GM12878 (cell line): ENCODE results near the gene SLC22A23. TPM values are rescaled to one million over a fixed set of nuclear protein-coding genes. Genes with fewer than 3 reads are reported as not detected.

Source experiments
- ATAC-seq: fragments of 200-7000 bp; cut with Tn5 transposase; 3 replicates; pipeline ENCODE4 v1.9.1; 2020; ENCODE audit warnings: mild to moderate bottlenecking, moderate library complexity
- BruUV-seq: library from RNA; stranded (reverse); fragments of 400-500 nt; replicated peaks from 2 replicates; lab custom pipeline; 2021; lab: Mats Ljungman, UMichigan
- CTCF ChIA-PET: fragments of 300-600 bp; sonication (Branson Sonifier 250); formaldehyde crosslinking; extraction: SDS; loops from one replicate; lab custom pipeline; 2021; ENCODE audit warnings: inconsistent platforms; lab: Yijun Ruan, JAX
- POLR2A ChIA-PET: fragments of 350-600 bp; formaldehyde crosslinking; extraction: SDS; loops from one replicate; lab custom pipeline; 2021; ENCODE audit warnings: inconsistent platforms; lab: Charles Lee
- RAD21 ChIA-PET: fragments of 300-600 bp; sonication (Branson Sonifier 250); formaldehyde crosslinking; loops from one replicate; lab custom pipeline; 2023; ENCODE audit warnings: antibody characterized with exemption; ENCODE audit not compliant: unreplicated experiment; lab: Charles Lee
- SMC1A ChIA-PET: fragments of 300-600 bp; sonication (Branson Sonifier 250); formaldehyde crosslinking; loops from one replicate; lab custom pipeline; 2023; ENCODE audit not compliant: unreplicated experiment, uncharacterized antibody; lab: Charles Lee
- DNase-seq: peaks from one replicate; pipeline ENCODE4 v3.0.0-alpha.2; 2011; ENCODE audit warnings: low read depth, low spot score
- FAIRE-seq: peaks from 3 replicates; lab custom pipeline; 2011; peaks lifted over from hg19 to GRCh38; lab: Jason Lieb, UNC
- H2AFZ ChIP-seq: 2 replicates; pipeline ENCODE4 v1.6.0; 2011; ENCODE audit warnings: low read depth, low read length, control low read depth; ENCODE audit not compliant: control insufficient read depth
- H3K27ac ChIP-seq: 2 replicates; pipeline ENCODE4 v1.5.1; 2011; ENCODE audit warnings: control low read depth; ENCODE audit not compliant: control insufficient read depth, insufficient read depth
- H3K27me3 ChIP-seq, 2 experiments: replicated peaks in 1 of 2; 2 replicates each; pipeline versions ENCODE4 v1.6.0 to v1.6.1; 2011; ENCODE audit warnings: low read length in 1 of 2; ENCODE audit not compliant: control insufficient read depth in 2 of 2, insufficient read depth in 2 of 2
- H3K36me3 ChIP-seq, 2 experiments: 2 replicates each; pipeline ENCODE4 v1.5.1; 2011; ENCODE audit warnings: low read length in 1 of 2; ENCODE audit not compliant: control insufficient read depth in 2 of 2, insufficient read depth in 2 of 2
- H3K4me1 ChIP-seq: 2 replicates; pipeline ENCODE4 v1.6.1; 2011; ENCODE audit warnings: mild to moderate bottlenecking, low read length, moderate library complexity, mixed read lengths; ENCODE audit not compliant: control insufficient read depth, insufficient read depth
- H3K4me2 ChIP-seq: 2 replicates; pipeline ENCODE4 v1.6.0; 2011; ENCODE audit warnings: control low read depth; ENCODE audit not compliant: control insufficient read depth, insufficient read depth
- H3K4me3 ChIP-seq: fragments of 200-600 bp; sonication (generic); 2 replicates; pipeline ENCODE4 v1.5.1; 2016
- H3K79me2 ChIP-seq: 2 replicates; pipeline ENCODE4 v1.6.0; 2011; ENCODE audit warnings: low read length; ENCODE audit not compliant: control insufficient read depth, insufficient read depth
- H3K9ac ChIP-seq: 2 replicates; pipeline ENCODE4 v1.8.0; 2011; ENCODE audit warnings: low read length, control low read depth, mixed read lengths; ENCODE audit not compliant: control insufficient read depth, insufficient read depth
- H3K9me3 ChIP-seq: replicated peaks from 3 replicates; pipeline ENCODE4 v1.5.1; 2011; ENCODE audit warnings: mild to moderate bottlenecking, low read length; ENCODE audit not compliant: control insufficient read depth, insufficient read depth
- H4K20me1 ChIP-seq: 2 replicates; pipeline ENCODE4 v1.6.0; 2011; ENCODE audit not compliant: control insufficient read depth, insufficient read depth
- BACH1 ChIP-seq: fragments of 450-650 bp; IDR thresholded peaks from 2 replicates; pipeline ENCODE4 v1.6.1; 2017; ENCODE audit warnings: mild to moderate bottlenecking, borderline replicate concordance
- BCL3 ChIP-seq: IDR thresholded peaks from 2 replicates; pipeline ENCODE4 v1.6.1; 2011; ENCODE audit warnings: borderline replicate concordance, low read depth, mild to moderate bottlenecking, moderate library complexity, low read length; ENCODE audit not compliant: insufficient read depth, poor library complexity, severe bottlenecking
- BMI1 ChIP-seq: fragments of 450-650 bp; IDR thresholded peaks from 2 replicates; pipeline ENCODE4 v1.6.1; 2016; ENCODE audit warnings: mild to moderate bottlenecking, moderate library complexity, borderline replicate concordance
- CBX3 ChIP-seq: fragments of 200-600 bp; sonication (generic); IDR thresholded peaks from 2 replicates; pipeline ENCODE4 v1.6.1; 2016; ENCODE audit warnings: low read depth, borderline replicate concordance
- CHD4 ChIP-seq: fragments of 200-600 bp; sonication (generic); IDR thresholded peaks from 2 replicates; pipeline ENCODE4 v1.6.1; 2016; ENCODE audit warnings: mild to moderate bottlenecking
- CREM ChIP-seq: IDR thresholded peaks from 2 replicates; pipeline ENCODE4 v1.6.1; 2014; ENCODE audit warnings: antibody characterized with exemption, low read depth
- ETV6 ChIP-seq, 2 experiments: fragments of 450-650 bp in 1 of 2; IDR thresholded peaks in 1 of 2; conservative IDR thresholded peaks in 1 of 2; 2 replicates each; pipeline ENCODE4 v1.6.1; 2014; ENCODE audit warnings: antibody characterized with exemption in 1 of 2, borderline replicate concordance in 1 of 2, low read depth in 1 of 2, mild to moderate bottlenecking in 1 of 2, moderate library complexity in 1 of 2
- EZH2 ChIP-seq: IDR thresholded peaks from 2 replicates; pipeline ENCODE4 v1.6.1; 2012; ENCODE audit warnings: low read depth, mild to moderate bottlenecking, control low read depth, inconsistent platforms, low read length, borderline replicate concordance; ENCODE audit not compliant: control insufficient read depth
- NFYA ChIP-seq: IDR thresholded peaks from 2 replicates; pipeline ENCODE4 v1.6.1; 2011; ENCODE audit warnings: low read depth, mild to moderate bottlenecking, low read length, improper control_type of control experiment, borderline replicate concordance
- NR2C1 ChIP-seq: fragments of 450-650 bp; IDR thresholded peaks from 2 replicates; pipeline ENCODE4 v1.6.1; 2017; ENCODE audit warnings: antibody characterized with exemption, mild to moderate bottlenecking, moderate library complexity
- POLR2A ChIP-seq: IDR thresholded peaks from 2 replicates; pipeline ENCODE4 v1.6.1; 2011; ENCODE audit warnings: low read depth, mild to moderate bottlenecking, low read length
- TCF3 ChIP-seq: IDR thresholded peaks from 2 replicates; pipeline ENCODE4 v1.6.1; 2012; ENCODE audit warnings: low read depth, mild to moderate bottlenecking, low read length, borderline replicate concordance; ENCODE audit not compliant: insufficient read depth
- TCF7 ChIP-seq: IDR thresholded peaks from 2 replicates; pipeline ENCODE4 v1.6.1; 2014; ENCODE audit warnings: antibody characterized with exemption, borderline replicate concordance
- ZNF384 ChIP-seq: IDR thresholded peaks from 2 replicates; pipeline ENCODE4 v1.6.1; 2012; ENCODE audit warnings: low read depth, mild to moderate bottlenecking, low read length, improper control_type of control experiment, borderline replicate concordance
- WGBS: methylation state at CpG from one replicate; pipeline ENCODE4 v1.1.6; 2016; ENCODE audit warnings: low lambda C conversion rate; ENCODE audit not compliant: insufficient replicate concordance, insufficient coverage; ENCODE audit errors: missing lambda C conversion rate; 5-methylcytosine and 5-hydroxymethylcytosine counted together
- in situ Hi-C: fragments of 300-500 bp; cut with MboI; formaldehyde crosslinking; loops from 9 replicates; pipeline ENCODE4 v1.14.3; 2018; ENCODE audit warnings: mixed read lengths
- intact Hi-C: fragments of 100-400 bp; cut with micrococcal nuclease; formaldehyde crosslinking; loops from one replicate; pipeline ENCODE4 v1.14.2; 2022; ENCODE audit not compliant: unreplicated experiment
- polyA plus RNA-seq, 11 experiments: library from polyadenylated mRNA; depleted of rRNA in 4 of 11; unstranded in 6 of 11; stranded (reverse) in 5 of 11; fragments of >200 nt; fragmentation: Nextera tagmentation in 4 of 11; fragmentation: Illumina TruSeq in 1 of 11; extraction: Ambion mirVana in 4 of 11; extraction: Trizol in 1 of 11; gene quantifications; 1 replicate in 1 of 11; 2 replicates in 10 of 11; pipeline versions ENCODE4 v1.2.1 to v1.2.3, GENCODE V29; 2011 to 2016; ENCODE audit warnings: inconsistent platforms in 2 of 11, missing spikeins in 2 of 11, low read depth in 1 of 11
- total RNA-seq, 4 experiments: library from RNA; depleted of rRNA in 3 of 4; stranded (reverse); fragments of >200 nt in 3 of 4; fragmentation: Illumina TruSeq in 1 of 4; extraction: Trizol in 1 of 4; gene quantifications; 2 replicates each; pipeline versions ENCODE4 v1.2.1 to v1.2.3, GENCODE V29; 2013 to 2021
- TF ChIP-seq, protein P1 (sequence below): IDR thresholded peaks from 2 replicates; pipeline ENCODE4 v1.6.1; 2011; ENCODE audit warnings: mild to moderate bottlenecking, low read depth, low read length, moderate library complexity; ENCODE audit not compliant: insufficient replicate concordance
- TF ChIP-seq, protein P2 (sequence below): IDR thresholded peaks from 2 replicates; pipeline ENCODE4 v1.6.1; 2011; ENCODE audit warnings: low read depth, low read length, improper control_type of control experiment, borderline replicate concordance

SLC22A23 gene
- total and polyA plus RNA-seq, 10 of the 15 experiments (the other 5 are each of a cell fraction or from before 2014, with no cell fraction given): 0.20 to 2.4 (median 0.74) TPM

DNA sequence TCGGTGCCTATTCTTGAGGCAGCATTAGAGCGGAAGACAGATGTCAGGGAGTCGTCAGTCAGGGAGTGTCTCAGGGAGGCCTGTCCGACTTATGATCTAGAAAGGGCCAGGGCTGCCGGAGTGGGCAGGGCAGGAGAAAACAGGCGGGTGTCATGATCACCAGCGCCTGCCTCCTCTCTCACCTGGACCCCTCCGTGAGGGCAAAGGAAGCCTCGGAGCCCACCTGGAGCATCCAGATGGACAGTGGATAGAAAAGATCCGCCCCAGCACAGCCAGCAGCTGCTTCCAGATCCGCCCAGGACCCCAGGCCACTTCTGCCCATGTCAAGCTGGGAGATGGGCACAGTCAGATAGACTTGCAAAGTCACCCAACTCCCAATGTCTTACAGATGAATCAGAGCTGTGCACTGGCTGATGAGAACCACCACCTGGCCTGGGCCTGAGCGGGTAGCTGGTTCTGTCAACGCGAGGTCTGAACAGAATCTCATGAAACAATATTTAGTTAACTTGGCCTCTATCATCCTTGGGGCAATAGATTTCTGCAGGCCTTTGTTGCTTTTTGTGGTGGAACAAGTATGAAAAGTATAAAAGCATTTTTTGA, 175.9 kb downstream of the SLC22A23 start (continued):
- TF ChIP-seq TCF3 (no peak), TCF7 (no peak), BACH1 (no peak), CBX3 (no peak)
- TF ChIP-seq, protein P1, sequence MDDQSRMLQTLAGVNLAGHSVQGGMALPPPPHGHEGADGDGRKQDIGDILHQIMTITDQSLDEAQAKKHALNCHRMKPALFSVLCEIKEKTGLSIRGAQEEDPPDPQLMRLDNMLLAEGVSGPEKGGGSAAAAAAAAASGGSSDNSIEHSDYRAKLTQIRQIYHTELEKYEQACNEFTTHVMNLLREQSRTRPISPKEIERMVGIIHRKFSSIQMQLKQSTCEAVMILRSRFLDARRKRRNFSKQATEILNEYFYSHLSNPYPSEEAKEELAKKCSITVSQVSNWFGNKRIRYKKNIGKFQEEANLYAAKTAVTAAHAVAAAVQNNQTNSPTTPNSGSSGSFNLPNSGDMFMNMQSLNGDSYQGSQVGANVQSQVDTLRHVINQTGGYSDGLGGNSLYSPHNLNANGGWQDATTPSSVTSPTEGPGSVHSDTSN: no peak

GRCh38 chr6:3280091-3280490, 176.8 kb downstream of the SLC22A23 start:
- Histone ChIP-seq H3K36me3 (no peaks in the 10 kb centered on the region; a peak in 1 of 4 replicates), H3K9me3 (no peaks in the 10 kb centered on the region), H3K27me3 (no peaks in the 10 kb centered on the region), H3K4me3 (no peak overlapping the region), H3K79me2 (no peaks in the 10 kb centered on the region), H3K27ac (no peak overlapping the region), H3K4me2 (no peak overlapping the region), H4K20me1 (no peaks in the 10 kb centered on the region), H2AFZ (no peak overlapping the region), H3K9ac (no peak overlapping the region), H3K4me1 (no peaks in the 10 kb centered on the region)
- SMC1A ChIA-PET: interaction anchor here (0.8 to 4.4 kb wide), 17 partner anchors 11 to 699 kb away, joined by 3 to 51 read pairs (median 4); no protein-coding TSS in a partner anchor
- intact Hi-C loops: no loop called here
- no peak for FAIRE-seq
- 82% methylated on average over 14 of the region's 14 CpGs for WGBS
- no peak for DNase-seq
- in situ Hi-C loops: loop anchor here (5.0 kb wide), 1 partner anchor 452 kb away; no protein-coding TSS in a partner anchor
- POLR2A ChIA-PET: no interaction called here
- no peak for TF ChIP-seq BMI1
- no peak for TF ChIP-seq ZNF384
- TF ChIP-seq, protein P2, sequence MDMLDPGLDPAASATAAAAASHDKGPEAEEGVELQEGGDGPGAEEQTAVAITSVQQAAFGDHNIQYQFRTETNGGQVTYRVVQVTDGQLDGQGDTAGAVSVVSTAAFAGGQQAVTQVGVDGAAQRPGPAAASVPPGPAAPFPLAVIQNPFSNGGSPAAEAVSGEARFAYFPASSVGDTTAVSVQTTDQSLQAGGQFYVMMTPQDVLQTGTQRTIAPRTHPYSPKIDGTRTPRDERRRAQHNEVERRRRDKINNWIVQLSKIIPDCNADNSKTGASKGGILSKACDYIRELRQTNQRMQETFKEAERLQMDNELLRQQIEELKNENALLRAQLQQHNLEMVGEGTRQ: no peak
- no peak for TF ChIP-seq TCF3
- TF ChIP-seq CREM: no peak
- no peak for TF ChIP-seq BCL3
- TF ChIP-seq EZH2: no peak
- no peak for TF ChIP-seq ETV6 (conservative IDR thresholded peaks at IDR 0.05 in 1 of 2, IDR thresholded peaks at IDR 0.05 in 1 of 2; ENCODE audit: borderline replicate concordance in 1 of 2, low read depth in 1 of 2)
- no peak for TF ChIP-seq POLR2A
- no peak for TF ChIP-seq NR2C1
- TF ChIP-seq CHD4: no peak
- TF ChIP-seq NFYA: no peak
- no peak for ATAC-seq
- RAD21 ChIA-PET: interaction anchor here (0.9 to 4.3 kb wide), 11 partner anchors 12 to 698 kb away, joined by 3 to 55 read pairs (median 4); no protein-coding TSS in a partner anchor
- BruUV-seq: no TSS peak
- CTCF ChIA-PET: interaction anchor here (0.6 to 3.5 kb wide), 16 partner anchors 8 to 452 kb away, joined by 3 to 39 read pairs (median 4); no protein-coding TSS in a partner anchor
